GM19463 (cell line): ENCODE results near the gene KIF1A.

Experiments
- ATAC-seq: cut with Tn5 transposase; IDR thresholded peaks from one replicate; pipeline ENCODE4 v1.9.1; 2021; ENCODE audit warnings: mild to moderate bottlenecking, moderate library complexity; ENCODE audit not compliant: unreplicated experiment

KIF1A gene

DNA sequence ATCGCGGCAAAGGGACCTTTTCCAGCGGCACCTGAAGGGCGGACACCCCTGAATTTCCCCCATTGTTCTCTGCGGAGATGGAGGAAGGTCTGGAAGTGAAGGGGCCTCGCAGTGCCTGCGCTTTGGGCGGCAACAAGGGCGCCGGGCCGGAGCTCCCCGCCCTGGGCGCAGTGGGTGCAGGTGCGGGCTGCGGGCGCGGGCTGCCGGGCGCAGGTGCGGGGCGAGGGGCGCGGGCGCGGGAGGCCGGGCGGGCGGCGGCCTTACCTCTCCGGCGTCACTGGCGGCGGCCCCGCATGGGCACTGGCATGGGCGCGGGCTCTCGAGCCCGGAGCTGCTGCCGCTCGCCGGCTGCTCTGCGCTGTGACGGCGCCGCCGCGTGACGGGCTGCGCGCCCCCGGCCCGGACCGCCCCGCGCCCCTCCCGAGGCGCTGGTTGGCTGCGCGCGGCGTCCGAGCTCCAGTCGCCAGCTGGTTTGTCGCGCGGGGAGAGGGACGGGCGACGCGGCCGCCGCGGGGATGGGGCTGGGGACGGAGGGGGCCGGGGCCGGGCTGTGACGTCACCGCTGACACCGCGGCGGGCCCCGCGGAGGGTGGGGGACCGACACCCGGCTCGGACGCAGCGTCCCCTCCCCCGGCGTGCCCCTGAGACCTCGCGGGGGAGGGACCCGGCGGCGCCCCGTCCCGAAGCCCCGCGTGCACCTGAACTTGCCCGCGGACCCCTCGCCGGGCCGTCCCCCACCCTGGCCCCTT, at the start of gene KIF1A:
TSS of gene KIF1A (minus strand) at position 362 of the 749 bp plus-strand sequence. CDS start 22,467 bp downstream, outside the sequence.
- no peak for ATAC-seq

GRCh38 chr2:240869109-240869955, 49.3 kb upstream of the KIF1A start:
- no peak for ATAC-seq

DNA sequence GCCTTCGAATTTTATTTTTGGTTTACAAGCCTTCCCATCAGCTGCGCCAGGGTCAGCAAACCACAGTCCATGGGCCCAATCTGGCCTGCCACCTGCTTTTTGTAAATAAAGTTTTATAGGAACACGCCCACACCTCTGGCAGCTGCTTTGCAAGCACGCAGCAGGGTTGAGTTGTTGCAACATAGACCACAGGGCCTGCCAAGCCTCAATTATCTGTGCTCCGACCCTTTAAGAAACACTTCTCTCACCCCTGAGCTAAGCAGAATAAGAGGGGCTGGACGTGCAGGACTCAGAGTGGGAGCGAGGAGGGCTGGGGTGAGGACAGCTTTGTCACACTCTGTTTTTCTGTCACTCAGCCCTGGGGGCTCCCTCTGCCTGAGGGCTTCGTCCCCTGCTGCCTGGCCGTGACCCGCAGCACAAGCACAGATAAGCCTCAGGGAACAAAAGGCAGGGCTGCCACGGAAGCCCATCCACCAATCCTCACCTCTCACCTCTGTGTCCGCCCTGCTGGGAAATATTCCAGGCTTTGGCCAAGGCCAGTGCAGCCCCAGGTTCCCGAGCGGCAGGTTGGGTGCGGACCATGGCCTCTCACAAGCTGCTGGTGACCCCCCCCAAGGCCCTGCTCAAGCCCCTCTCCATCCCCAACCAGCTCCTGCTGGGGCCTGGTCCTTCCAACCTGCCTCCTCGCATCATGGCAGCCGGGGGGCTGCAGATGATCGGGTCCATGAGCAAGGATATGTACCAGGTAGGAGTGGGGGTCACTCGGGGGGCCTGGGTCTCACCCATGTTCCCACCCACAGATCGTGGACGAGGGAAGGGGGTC, 48.5 kb upstream of the KIF1A start, which contains the start of gene AGXT:
TSS of gene AGXT (plus strand) at position 539 of the 823 bp plus-strand sequence. CDS start at position 581, 42 bp downstream.
- ATAC-seq = no peak

DNA sequence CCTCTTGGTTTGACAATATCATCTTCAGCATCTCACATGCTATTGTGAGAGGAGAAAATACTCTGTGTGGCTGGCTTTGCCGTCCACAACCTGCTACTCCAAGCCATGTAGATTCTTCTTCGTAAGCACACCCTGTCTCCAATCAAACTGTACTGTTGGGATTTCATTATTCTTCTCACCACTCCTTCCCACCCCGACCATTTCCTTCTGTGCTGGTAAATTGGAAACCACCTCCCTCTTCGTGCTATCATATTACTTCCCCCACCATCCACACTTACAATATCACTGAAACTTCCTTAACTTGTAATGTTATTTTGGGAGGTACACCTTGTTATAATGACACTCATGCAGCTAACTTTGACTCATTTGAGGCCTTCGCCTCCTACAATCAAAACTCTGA, 45.4 kb upstream of the KIF1A start:
- no peak for ATAC-seq

DNA sequence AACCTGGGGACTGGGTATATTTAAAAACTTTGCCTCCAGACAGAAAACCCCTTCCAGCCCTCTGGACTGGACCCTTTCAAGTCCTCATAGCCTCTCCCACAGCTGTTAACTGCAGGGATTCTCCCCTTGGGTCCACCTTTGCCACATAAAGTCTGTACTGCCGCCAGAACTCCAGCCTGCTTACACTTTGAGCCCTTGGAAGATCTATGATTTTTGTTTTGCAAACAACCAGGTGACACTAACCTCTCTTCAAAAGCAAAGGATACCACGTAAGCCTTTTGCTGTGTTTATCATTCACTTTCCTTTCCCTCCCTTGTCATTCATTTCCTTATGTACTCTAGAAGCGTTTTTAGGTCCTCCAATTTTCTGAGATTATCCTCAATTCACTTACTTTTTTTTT, 44.5 kb upstream of the KIF1A start:
- no peak for ATAC-seq

DNA sequence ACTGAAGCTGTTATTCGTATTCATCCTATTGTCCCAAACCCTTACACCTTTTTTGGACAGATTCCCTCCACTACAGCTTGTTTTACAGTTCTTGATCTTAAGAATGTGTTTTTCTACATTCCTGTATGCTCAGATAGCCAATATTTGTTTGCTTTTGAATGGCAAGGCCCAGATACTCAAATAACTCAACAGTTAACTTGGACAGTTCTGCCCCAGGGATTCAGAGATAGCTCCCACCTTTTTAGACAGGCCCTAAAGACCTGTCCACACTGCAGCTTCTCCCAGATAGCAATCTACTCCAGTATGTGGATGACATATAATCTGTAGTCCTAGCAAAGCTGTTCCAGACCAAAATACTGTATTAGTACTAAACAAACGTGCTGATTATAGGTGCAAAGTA, 41.5 kb upstream of the KIF1A start:
- no peak for ATAC-seq

DNA sequence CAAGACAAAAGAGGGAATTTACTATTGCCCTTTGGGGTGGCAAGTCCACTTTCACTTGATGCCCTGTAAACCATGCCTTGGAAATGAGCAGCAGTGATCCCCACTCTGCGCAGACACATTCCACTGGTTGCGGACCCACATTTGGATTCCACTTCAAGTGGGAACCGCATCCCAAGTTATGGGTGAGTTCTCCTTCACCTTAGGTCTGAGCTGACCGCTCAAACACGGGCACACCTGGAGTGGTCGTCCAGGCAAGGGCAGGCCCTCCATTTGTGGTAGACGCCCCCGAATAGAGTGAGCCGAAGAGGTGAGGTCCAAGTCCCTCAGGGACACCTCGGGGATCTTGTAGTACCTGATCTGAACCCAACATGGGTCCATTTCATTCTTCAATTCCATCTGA, 38.9 kb upstream of the KIF1A start:
- ATAC-seq = no peak

GRCh38 chr2:240858321-240858720, 38.3 kb upstream of the KIF1A start:
- no peak for ATAC-seq

DNA sequence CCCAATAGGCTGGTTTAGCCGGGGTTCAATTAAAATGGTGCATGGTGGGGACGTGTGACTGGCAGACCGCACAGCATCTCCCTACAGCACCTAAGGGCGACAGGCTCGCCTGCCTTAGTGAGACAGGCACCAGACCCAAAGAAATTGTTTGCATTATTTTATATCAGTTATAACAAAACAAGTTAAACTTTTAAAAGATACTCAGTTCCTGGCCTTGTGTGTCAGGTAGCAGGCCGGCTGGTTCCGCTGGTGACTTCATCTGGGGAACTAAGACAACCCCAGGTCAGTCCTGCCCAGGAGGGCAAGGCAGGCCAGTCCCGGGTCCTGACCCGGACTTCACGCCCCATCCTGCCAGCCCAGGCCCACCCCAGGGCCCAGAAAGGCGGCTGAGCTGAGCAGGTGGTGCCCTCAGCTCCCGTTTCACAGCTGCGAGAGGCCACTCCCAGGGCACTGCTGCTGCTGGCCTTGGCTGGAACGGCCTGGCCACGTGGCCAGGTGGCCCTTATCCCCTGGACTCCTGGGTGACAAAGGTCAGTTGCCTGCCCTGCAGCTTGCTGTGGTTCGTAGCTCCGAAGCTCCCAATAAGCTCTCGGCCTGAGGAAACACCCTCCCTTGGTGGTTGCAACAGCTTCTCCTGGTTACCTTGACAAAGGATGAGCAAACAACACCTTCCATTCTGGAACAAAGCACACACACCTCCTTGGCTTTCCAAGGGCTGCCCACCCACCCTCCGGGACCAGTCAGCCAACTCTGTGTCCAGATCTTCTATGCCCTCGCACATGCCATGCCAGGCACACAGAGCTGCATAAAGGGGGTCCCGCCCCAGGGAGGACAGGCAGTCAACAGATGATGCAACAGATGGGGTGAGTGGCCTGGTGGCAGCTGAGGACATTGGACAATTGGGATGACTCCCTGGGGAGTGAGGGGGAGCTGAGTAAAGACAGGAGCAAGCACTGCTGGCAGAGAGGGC, 37.3 kb upstream of the KIF1A start:
- ATAC-seq = no peak

- no peak for ATAC-seq
These were observed 36.3 kb upstream of the KIF1A start for GRCh38 chr2:240856151-240856980.

- ATAC-seq = no peak
These were observed 35.7 kb upstream of the KIF1A start for GRCh38 chr2:240855670-240856069.

GRCh38 chr2:240852671-240853314, 32.8 kb upstream of the KIF1A start:
- ATAC-seq = no peak

DNA sequence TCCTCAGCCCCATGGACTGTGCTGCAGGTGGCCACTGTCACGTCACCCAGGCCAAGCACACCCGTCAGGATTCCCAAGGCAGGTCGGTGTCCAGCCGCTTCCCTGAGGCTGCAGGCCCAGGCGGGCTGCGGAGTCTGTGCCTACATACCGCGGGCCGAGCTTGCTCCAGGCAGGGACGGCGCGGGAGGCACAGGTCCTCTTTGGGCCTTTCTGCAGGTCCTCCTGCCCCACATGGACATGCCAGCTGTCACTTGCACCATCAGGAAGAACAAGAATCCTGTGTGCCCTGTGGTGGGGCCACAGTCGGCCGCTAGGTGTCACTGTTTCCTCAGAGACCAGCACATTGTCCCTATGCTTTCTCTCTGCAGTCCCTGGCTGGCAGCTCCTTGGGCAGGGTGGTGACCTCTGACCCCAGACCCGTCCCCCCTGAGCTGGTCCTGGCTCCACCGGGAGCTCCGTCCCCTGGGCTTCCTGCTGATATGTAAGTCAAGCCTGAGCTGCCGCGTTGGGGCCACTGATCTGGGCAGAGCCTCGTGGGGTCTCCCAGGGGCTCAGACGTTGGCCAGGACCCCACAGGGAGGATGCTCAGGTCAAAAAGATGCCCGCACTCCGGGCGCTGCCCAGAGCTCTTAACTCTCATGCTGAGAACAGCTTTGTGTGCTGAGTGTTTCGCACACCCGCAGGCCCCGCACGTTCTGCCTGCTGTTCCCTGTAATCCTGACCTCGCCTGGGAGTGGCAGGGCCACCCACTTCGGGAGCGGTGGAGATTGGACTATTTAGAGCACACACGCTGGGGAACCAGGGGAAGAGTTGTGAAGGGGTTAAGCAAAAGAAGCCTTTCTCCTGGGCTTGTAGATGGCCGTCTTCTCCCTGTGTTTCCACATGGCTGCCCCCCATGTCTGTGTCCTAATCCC, 31.3 kb upstream of the KIF1A start:
- no peak for ATAC-seq

- ATAC-seq = no peak
These were observed 30.7 kb upstream of the KIF1A start for GRCh38 chr2:240850756-240851077.

- no peak for ATAC-seq
These were observed 30.0 kb upstream of the KIF1A start for GRCh38 chr2:240850026-240850425.

GRCh38 chr2:240848900-240849680, 29.1 kb upstream of the KIF1A start:
- ATAC-seq = no peak

DNA sequence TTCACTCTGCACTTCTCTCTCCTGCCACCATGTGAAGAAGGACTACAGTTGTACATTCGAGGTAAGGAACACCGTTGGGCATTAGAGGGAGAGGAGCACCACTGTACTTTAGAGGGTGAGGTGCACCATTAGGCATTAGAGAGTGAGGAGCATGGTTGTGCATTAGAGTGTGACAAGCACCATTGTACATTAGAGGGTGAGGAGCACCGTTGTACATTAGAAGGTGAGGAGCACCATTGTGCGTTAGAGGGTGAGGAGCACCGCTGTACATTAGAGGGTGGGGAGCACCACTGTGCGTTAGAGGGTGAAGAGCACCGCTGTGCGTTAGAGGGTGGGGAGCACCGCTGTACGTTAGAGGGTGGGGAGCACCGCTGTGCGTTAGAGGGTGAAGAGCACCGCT, 27.8 kb upstream of the KIF1A start:
- ATAC-seq = no peak
